HG03432 (cell line): ENCODE data around the gene RTL1.

Experiments
- ATAC-seq: cut with Tn5 transposase; IDR thresholded peaks from one replicate; pipeline ENCODE4 v1.9.1; 2021; ENCODE audit warnings: mild to moderate bottlenecking, moderate library complexity; ENCODE audit not compliant: unreplicated experiment

RTL1 gene

DNA sequence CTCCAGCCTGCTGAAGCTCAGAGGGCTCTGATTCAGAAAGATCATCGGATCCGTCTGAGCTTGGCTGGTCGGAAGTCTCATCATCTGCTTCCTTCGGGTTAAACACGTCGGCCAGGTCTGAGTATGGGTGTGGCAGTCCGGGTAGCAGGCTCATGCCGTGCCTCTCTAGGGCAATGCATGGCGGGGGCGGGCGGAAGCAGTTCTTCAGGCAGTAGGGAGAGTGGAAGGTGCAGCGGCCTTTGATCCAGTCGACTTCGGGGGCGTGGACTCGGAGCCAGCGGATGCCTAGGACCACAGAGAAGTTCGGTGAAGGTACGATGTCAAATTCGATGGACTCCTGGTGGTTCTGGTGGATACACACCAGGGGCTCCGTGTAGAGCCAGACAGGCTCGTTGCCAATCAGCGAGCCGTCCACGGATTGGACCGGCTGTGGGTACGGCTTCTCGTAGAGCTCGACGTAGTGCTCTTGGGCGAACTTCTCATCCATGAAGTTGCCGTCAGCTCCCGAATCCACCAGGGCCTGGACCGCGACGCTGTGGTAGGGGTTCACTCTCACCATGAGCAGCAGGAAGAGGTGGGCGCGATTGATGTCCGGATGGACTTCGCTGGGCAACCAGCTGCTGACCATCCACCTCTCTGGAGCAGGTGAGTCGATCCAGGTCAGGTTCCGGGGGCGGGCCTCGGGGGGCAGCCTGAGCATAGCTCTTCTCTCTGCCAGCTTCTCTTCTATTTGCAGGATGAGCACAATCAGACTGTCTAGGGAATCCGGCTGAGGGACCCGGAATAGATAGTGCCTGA lies 20.3 kb downstream of the RTL1 start:
- no peak for ATAC-seq

DNA sequence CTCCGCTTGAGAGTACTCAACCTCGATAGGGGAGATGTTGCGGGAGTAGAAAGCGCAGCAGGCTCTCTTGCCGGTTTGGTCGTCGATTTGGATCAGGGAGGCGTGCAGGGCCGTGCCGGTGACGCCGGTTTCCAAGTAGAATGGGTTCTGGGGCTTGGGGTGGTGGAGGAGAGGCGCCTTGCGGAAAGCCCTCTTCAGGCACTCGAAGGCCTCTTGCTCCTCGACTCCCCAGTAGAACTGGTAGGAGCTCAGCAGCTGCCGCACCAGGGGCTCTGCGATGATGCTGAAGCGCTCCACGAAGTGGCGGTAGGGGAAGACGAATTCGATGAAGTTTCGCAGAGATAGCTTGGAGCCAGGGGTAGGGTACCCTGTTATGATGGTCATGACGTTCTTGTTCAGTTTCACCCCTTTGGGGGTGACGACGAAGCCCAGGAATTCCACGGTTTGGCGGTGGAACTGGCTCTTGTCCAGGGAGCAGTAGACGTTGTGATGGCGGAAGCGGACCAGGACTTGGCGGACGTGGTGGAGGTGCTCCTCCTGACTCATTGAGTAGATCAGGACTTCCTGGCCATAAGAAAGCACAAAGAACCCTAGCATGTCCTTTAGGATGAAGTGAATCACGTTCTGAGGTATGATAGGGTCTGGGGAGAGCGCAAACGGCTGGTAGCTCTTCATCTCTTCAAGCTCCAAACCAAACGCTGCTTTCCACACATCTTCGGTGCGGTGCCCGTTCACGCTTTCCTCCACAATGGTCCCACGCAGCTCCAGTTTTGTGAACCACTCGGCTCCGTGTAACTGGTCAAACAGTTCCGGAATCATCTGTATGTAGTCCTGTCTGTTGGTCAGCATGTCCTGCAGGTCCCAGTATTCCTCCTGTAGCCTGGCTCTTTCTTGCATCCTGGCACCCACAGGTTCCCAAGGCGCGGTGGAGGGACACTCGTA lies 21.2 kb downstream of the RTL1 start:
- no peak for ATAC-seq

DNA sequence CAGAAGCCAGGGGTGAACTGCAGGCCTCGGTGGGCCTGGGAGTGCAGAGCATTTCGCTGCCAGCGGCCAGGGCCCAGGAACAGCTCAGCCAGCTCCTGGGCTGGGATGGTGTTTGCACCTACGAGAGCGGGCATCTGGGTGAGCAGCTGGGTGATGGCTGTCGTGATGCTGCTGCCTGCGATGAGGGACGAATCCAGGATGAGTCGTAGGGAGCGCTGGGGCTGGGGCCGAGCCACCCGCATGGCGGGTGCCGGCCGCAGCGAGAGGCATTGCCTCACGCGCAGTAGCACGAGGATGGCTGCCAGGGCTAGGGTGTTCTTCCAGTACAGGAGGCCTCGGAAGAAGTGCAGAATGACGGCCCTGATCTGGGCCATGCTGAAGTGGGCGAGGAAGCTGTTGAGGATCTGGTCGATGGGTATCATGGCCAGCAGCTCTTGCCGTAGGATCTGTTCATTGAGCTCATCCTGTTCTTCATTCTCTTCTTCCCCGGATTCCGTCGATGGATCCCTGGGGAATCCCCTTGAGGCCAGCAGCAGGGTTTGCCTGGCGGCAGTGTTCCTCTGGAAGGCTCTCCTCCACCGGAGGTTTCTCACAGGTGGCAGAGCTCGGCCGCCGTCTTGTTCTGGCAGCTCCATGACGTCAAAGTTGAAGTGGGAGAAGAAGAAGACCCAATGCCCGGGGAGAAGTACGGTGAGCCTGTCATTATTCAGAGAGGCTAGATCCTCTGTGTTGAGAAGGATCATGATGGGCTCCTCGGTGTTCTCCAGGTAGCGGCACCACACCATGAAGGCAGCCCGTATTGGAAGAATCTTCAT lies 22.1 kb downstream of the RTL1 start:
- no peak for ATAC-seq

DNA sequence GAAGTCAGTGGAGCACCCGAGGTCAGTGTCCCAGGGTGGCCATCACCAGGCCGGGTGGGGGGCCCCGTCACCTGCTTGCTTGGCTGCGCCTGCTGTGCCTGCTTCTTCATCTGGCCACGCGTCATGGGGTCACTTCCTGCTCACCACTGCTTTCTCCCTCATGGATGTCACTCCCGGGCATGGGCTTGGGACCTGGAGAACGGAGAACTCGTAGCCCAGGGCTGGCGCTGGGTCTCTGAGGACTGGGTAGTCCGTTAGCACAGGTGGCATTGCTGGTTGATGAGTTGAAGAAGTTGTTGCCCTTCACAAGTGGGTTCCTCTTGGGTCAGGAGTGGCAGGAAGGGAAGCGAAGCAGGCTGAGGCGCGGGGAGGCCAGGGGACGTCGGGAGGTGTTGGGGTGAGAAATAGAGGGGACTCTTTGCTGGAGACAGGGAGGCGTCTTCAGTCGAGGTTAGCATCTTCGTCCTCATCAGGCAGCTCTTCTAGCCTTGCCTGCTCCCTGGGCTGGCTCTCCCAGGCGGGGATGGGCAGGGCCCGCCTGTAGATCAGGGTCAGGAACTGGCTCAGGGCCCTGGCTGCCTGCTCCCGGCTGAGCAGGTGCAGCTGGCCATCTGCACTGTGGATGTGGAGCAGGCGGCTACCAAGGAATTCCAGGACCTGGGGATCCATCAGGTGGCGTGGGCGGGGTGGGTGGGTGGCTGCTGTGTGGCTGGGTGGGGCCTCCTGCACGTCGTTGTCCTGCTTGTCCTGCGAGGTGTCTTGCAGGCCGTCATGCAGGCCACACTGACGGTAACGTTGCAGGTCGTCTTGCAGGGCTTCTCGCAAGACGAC lies 23.0 kb downstream of the RTL1 start:
- ATAC-seq, result no peak

DNA sequence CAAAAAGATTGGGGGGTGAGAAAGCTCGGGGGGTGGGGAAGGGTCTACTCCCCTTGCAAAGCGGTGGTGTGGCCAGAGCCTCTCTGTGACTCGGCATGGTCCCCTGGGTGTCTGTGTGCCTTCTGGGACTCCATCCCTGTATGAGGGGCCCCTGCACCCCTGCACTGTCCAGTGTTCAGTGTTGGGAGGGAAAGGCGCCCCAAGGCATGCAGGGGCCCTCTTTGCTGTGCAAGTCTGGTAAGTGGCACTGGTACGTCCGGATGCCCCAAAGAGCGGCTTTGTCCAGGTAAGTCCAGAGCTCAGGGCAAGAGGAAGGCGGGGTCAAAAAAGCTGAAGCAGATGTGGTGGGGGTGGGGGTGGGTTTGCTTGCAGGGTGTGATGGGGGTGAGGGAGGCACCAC lies 23.7 kb downstream of the RTL1 start:
- ATAC-seq, result no peak

DNA sequence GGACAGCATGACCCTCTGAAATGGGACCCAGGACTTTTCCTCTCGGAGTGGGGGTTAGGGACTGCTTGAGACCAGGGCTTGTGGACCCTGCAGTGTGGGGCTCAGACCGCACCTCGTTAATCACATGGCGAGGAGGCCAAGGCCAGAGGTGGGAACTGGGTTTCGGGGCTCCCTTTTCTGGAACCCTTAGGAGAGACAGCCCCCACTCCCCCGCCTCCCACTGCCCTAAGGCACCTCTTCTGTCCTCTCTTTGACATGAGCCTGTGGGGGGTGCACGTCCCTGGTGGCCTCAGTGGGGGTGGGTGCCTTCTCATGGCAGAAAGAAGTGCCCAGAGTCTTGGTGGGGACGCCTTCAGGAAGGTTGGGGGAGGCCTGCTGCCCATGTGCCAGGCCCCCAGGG lies 24.3 kb downstream of the RTL1 start:
- ATAC-seq, result no peak

DNA sequence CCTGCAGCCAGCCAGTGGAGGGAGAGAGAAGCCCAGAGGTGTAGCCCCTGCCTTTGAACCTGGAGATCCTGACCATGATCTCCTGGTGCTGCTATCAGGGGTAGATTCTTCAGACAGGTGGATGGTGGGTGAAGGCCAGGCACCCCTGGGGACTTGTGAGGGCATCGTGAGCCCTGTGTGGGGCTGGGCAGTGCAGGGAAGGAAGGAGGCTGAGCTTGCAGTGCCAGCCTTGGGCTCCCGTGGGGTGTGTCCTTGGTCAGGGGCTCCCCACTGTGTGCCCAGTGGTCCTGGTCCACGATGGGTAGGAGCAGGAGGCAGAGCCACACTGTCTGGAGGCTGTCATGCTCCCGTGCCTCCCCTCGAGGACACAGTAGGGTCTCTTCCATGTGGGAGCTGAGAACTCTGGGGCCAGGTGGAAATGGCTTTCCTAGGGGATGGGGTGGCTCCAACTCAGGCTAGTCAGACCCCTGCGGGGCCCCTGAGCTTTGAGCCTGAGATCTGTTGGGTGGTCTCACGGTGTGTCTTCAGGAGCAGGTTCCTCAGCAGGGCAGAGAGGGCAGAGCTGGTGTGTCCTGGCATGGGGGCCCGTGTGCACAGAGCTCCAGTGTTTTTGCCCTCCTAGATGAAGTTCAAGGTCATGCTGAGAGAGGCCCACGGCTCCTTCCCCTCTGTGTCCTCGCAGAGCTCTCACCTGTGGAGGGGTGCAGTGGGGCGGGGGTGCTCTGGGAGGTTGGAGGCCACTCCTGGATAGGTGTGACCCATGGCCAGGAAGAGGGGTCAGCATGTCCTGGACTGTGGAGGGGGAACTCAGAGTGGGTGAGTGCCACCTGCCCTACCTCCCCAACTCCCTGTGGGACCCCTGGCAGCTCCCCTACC lies 25.0 kb downstream of the RTL1 start:
- no peak for ATAC-seq

DNA sequence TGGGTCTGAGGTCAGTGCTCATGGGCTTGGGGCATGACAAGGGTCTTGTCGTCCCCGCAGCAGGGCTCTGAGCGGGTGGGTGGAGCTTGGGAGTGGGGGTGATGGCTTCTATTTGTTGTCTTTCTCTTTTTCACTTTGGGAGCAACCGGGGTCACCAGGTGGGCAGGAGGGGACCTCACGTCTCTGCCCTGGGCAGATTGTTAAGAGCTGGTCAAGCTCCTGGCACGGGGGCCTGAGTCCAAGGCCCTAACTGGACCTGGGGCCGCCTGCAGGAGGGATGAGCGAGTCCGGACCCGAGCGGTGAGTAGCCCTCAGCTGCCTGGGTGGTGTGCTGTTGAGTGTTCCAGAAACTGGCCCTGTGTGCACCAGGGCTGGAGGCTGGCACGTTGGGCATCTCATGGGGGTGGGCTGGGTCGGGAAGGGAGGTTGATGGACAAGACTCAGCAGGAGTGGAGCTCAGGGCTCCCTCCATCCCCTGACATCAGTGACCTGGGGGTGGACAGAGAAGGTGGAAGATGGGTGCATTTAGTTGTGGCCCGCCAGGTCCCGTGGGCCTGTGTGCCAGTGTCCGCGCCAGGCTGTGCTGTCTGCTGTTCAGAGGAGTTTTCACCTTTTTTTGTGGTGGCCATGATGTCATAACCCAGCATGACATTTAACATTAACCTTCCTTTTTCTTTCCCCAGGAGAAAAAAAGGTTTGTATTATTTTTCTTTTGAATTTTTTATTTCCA lies 27.5 kb downstream of the RTL1 start:
- no peak for ATAC-seq

DNA sequence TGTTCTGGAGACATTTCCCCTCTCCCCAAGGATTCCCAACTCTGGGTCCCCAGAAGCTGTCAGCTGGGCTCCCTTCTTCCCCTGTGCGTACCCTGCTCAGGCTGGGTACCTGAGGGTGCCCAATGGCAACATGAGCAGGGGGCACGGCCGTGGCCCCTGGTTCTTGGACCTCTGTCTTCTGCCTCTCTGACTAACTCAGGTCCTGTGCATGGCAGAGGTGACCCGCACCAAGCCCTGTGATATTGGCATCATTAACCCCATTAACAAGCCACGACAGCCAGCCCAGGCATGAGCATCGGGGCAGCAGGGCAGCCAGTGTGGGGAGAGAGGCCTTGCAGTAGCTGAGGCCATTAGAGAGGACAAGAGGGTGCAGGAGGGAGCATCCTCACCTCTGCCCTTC lies 28.4 kb downstream of the RTL1 start:
- ATAC-seq, result no peak

DNA sequence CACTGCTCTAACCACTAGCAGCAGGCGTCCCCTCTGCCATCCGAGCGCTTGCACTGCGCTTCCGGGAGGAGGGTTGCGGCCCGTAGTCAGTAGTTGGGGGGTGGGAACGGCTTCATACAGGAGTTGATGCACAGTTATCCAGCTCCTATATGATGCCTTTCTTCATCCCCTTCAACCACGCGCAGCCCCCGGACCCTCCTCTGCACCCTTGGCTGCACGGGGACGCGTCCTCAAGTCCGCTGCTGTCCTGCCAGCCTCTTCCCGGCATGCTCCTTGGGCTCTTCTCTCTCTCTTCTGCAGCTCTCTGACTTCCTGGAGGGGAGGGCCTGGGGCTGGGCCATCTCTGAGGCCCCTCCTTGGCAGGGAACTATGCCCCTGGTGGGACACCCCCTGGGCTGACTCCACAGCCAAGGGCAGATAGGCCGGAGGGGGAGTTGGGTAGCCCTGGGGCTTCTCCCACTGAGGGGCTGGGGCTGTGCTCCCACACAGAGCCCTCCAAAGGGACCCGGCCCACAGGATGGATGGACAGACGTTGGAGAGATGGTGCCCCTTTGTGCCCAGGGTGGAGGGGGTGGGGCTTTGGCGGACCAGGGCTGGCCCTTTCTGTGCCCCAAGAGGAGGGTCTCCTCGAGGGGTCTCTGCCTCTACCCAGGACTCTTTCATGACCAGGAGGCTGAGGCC lies 29.0 kb downstream of the RTL1 start:
- ATAC-seq, result no peak

DNA sequence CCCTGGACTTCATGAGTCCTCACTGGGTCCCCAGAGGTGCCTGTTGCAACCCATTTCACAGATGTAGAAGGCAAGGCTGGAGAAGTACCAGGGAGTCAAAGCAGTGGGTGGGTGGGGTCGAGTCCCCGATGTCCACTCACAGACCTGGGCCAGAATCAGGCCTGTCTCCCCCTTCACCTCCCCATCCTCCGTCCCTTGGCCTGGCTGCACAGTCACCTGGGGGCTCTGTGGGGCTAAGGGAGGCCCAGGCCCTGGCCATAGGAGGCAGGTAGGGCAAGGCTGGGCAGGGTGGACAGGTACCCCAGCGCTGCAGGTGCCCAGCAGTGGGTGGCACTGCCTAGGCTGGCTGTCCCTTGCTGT lies 29.5 kb downstream of the RTL1 start:
- no peak for ATAC-seq

DNA sequence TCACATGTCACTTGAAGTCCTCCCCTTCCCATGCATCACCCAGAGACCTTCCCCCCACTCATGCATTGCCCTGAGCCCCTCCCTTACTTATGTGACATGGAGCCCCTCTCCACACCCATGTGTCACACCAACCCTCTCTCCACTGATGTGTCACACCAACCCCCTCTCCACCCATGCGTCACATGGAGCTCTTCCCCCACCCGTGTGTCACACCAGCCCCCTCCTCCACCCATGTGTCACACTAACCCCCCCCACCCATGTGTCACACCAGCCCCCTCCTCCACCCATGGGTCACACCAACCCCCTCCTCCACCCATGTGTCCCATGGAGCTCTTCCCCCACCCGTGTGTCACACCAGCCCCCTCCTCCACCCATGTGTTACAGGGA lies 30.4 kb downstream of the RTL1 start:
- ATAC-seq, result no peak

DNA sequence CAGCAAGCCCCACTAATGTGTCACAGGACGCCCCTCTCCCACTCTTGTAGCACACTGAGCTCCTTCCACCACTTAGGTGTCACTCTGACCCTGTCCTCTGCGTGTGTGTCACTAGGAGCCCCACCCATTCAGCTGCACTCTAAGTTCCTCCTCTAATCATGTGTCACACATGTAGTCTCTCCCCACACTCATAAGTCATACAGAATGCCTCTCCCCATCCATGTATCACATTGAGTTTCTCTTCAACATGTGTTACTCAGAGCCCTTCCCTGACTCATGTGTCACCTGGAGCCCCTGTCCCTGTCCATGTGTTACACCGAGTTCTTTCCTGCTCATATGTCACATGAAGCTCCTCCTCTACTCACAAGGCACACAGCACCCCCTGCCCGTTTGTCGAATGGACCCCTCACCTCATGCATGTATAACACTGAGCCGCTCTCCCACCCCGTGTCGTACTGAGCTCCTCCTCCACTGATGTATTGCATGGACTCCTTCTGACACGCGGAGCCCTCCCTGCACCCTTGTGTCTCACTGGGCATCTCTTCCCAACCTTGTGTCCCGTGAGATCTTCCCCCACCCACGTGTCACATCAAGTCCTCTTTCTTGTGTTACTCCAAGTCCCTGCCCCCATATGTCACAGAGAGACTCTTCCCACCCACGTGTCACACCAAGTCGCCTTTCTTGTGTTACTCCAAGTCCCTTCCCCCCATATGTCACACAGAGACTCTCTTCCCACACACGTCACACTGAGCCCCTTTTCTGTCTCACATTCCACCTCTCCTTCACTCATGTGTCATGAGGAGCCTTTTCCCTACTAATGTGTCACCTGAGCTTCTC lies 31.0 kb downstream of the RTL1 start:
- no peak for ATAC-seq

DNA sequence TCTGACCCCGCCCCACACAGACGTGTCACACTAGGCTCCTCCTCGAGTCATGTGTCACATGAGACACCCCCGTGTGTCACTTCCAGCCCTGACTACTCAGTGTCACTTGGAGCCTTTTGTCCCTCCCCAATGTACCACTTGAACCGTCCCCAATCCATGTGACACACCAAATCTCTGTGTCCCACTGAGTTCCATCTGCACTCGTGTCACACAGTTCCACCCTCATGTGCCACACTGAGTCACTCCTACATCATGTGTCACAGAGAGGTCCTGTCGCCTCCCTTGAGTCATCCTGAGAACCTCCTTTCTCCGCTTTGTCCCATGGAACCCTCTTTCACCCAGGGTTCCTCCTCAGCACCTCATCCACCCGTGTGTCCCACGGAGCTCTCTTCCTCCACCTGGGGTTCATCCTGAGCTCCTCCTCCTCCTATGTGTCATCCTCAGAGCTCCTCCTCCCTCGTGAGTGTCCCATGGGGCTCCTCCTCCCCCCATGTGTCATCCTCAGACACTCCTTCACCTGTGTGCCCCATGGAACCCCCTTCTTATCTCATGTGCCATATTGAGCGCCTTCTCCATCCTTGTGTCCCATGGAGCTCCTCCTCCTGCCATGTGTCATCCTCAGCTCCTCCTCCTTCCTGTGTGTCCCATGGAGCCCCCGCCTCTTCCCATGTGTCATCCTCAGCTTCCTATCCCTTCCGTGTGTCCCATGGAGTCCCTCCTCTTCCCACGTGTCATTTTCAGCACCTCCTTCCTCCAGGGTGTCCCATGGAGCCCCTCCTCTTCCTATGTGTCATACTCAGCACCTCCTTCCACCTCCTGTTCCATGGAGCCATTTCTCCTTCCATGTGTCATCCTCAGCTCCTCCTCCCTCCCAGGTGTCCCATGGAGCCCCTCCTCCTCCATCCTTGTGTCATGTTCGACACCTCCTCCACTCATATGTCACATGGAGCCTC lies 32.0 kb downstream of the RTL1 start:
- no peak for ATAC-seq

DNA sequence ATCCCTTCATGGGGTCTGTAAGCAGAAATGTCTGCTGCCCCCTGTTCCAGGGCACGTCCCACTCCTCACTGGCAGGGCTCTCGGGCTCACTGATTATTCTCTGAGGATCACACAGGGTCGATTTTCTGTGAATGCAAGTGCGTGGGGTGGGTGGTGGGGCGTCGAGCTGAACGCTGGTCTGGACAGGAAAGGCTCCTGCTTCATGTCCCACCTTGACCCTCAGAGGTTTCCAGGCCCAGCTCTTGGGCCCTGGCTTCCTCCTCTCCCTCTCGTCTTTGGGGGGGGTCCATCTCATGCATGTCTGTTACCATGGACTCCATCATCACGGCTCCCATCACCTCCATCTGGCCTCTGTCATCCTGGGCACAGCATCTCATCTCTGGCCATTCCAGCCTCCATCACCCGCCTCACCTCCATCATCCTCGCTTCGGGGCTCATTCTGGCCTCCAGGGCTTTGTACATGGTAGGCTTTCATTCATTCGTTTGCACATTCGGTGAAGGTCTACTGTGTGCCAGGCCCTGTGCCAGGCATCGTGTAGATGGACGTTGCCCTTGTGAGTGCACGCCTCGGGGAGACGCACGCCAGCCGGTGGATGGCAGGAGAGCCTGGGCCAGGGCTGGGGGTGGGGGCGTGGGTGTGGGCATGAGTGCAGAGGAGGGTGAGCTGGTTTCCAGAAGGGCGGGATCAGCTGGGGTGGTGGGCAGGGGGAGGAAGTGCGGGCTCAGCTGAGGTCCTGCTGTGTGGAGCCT lies 34.7 kb downstream of the RTL1 start:
- no peak for ATAC-seq
